ENCODE results near the gene ING4.

ING4 gene

DNA sequence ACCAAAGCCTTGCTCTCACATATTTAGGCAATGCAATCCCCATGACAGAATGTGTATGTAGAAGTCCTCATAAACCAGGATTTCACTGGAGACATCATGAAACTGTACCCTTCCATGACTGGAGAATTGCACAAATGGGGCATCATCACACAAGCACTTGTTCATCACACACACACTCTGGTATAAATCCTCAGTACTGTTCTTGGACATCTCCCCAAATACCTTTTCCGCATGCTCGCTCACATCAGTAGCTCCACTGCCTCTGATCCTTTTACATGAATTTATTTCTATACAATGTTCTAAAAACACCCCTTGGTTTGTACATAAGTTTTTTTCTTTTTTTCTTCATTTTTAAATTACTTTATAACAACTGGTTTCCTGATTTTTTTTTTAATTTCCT lies 3.3 kb upstream of the ING4 start:
- DNase-seq (ENCODE audit: low spot score): no peak
- in situ Hi-C loops (cut with MboI; ENCODE audit: low sequenced_read_pairs, unreplicated experiment): no loop called here
- TF ChIP-seq, protein P1, sequence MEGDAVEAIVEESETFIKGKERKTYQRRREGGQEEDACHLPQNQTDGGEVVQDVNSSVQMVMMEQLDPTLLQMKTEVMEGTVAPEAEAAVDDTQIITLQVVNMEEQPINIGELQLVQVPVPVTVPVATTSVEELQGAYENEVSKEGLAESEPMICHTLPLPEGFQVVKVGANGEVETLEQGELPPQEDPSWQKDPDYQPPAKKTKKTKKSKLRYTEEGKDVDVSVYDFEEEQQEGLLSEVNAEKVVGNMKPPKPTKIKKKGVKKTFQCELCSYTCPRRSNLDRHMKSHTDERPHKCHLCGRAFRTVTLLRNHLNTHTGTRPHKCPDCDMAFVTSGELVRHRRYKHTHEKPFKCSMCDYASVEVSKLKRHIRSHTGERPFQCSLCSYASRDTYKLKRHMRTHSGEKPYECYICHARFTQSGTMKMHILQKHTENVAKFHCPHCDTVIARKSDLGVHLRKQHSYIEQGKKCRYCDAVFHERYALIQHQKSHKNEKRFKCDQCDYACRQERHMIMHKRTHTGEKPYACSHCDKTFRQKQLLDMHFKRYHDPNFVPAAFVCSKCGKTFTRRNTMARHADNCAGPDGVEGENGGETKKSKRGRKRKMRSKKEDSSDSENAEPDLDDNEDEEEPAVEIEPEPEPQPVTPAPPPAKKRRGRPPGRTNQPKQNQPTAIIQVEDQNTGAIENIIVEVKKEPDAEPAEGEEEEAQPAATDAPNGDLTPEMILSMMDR (IDR thresholded peaks at IDR 0.05; ENCODE audit: borderline replicate concordance, control extremely low read depth, extremely low read depth, insufficient read depth, missing control alignments): no peak

- TF ChIP-seq, protein P1 (IDR thresholded peaks at IDR 0.05; ENCODE audit: borderline replicate concordance, control extremely low read depth, extremely low read depth, insufficient read depth, missing control alignments): no peak
- in situ Hi-C loops (cut with MboI; ENCODE audit: low sequenced_read_pairs, unreplicated experiment): no loop called here
- no peak for DNase-seq (ENCODE audit: low spot score)
Measured at GRCh38 chr12:6664902-6665301, 2.0 kb upstream of the ING4 start.

DNA sequence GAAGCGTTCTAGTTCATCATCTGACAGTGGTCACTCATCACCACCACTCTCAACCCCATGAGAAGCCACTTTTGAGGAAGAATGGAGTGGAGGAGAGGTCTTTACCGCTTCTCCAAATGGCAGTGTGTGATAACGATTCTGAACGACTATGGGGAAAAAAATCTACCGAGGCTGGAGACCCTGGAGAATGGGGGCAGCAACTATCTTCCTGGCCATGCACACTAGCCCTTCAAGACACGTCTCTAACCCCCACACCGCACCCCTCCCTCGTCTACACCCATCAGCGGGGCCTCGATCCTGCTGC lies 365 bp downstream of the ING4 start:
- DNase-seq (ENCODE audit: low spot score): peak; percentile 67
- TF ChIP-seq, protein P1 (IDR thresholded peaks at IDR 0.05; ENCODE audit: borderline replicate concordance, control extremely low read depth, extremely low read depth, insufficient read depth, missing control alignments): no peak
- in situ Hi-C loops (cut with MboI; ENCODE audit: low sequenced_read_pairs, unreplicated experiment): no loop called here

DNA sequence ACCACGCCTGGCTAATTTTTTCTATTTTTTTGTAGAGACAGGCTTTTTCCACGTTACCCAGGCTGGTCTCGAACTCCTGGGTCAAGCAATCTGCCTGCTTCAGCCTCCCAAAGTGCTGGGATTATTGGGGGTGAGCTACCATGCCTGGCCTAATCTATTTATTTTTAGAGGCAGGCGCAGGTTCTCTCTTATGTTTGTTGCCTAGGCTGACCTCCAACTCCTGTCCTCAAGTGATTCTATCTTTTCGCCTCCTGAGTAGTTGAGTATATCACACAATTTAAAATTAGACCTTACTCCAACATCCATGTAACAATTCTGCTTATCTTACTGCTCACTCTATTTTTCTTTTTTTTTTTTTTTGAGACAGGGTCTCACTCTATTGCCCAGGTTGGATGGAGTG lies 8.9 kb downstream of the ING4 start:
- no peak for DNase-seq (ENCODE audit: low spot score)
- in situ Hi-C loops (cut with MboI; ENCODE audit: low sequenced_read_pairs, unreplicated experiment): no loop called here
- TF ChIP-seq, protein P1 (IDR thresholded peaks at IDR 0.05; ENCODE audit: borderline replicate concordance, control extremely low read depth, extremely low read depth, insufficient read depth, missing control alignments): no peak

GRCh38 chr12:6653342-6653741 lies 9.6 kb downstream of the ING4 start:
- TF ChIP-seq, protein P1 (IDR thresholded peaks at IDR 0.05; ENCODE audit: borderline replicate concordance, control extremely low read depth, extremely low read depth, insufficient read depth, missing control alignments): no peak
- no peak for DNase-seq (ENCODE audit: low spot score)
- in situ Hi-C loops (cut with MboI; ENCODE audit: low sequenced_read_pairs, unreplicated experiment): no loop called here

DNA sequence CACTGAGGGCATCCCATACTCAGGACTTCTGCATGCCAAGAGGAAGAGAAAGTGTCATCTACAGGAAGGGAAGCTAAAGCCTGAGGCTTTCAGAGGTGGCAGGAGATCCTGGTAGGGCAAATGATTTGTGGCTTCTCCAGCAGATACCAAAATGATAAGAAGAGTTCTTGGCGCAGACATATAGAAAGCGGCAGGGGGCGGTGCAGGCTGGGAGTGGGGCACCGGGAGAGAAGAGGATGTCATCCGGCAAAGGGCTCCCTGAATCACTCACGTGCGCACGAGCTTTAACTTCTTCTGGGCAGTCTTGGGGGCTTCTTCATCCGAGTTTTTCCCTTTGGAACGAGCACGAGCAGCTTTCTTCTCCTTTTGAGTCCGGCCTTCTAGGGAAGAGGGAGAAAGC lies 10.5 kb downstream of the ING4 start:
- TF ChIP-seq, protein P1 (IDR thresholded peaks at IDR 0.05; ENCODE audit: borderline replicate concordance, control extremely low read depth, extremely low read depth, insufficient read depth, missing control alignments): no peak
- in situ Hi-C loops (cut with MboI; ENCODE audit: low sequenced_read_pairs, unreplicated experiment): no loop called here
- no peak for DNase-seq (ENCODE audit: low spot score)

DNA sequence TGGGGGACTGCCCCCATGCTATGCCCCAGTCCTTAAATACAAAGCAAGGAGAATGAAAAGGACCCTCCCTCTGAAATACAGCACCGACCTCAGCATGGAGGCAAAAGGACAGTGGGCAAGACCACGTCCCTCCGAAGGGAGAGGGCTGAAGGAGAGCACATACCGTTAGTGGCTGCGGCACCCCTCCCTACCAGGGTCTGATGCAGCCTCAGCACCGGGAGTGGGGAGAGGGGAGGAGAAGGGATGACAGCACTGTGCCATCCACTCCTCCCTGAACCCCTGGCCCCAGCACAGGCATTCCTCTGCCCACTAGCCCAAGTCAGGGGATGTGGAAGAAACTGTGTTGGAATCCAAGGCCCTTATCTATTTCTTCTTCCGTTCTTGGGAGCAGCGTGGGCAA lies 12.1 kb downstream of the ING4 start:
- in situ Hi-C loops (cut with MboI; ENCODE audit: low sequenced_read_pairs, unreplicated experiment): no loop called here
- no peak for DNase-seq (ENCODE audit: low spot score)
- TF ChIP-seq, protein P1 (IDR thresholded peaks at IDR 0.05; ENCODE audit: borderline replicate concordance, control extremely low read depth, extremely low read depth, insufficient read depth, missing control alignments): no peak

All from GM13976 (cell line).